GM12891 (cell line): ENCODE data around the gene PPP4C.
"Not testable (repeated sequence)": the region's sequence is repeated elsewhere in the genome, so short reads cannot be mapped to it uniquely, and the experiment has no call there.

ENCODE experiments used
- DNase-seq: peaks from one replicate; pipeline ENCODE4 v3.0.0; 2011; ENCODE audit warnings: low spot score; ENCODE audit not compliant: insufficient read length
- FAIRE-seq: peaks from 2 replicates; lab custom pipeline; 2011; peaks lifted over from hg19 to GRCh38; lab: Jason Lieb, UNC
- PAX5 ChIP-seq: IDR thresholded peaks from 2 replicates; pipeline ENCODE4 v1.6.1; 2011; ENCODE audit warnings: low read length, moderate library complexity, mild to moderate bottlenecking; ENCODE audit not compliant: insufficient read depth, severe bottlenecking
- POLR2A ChIP-seq: IDR thresholded peaks from 2 replicates; pipeline ENCODE4 v1.6.1; 2011; ENCODE audit warnings: low read depth, low read length, control low read depth
- POLR2AphosphoS5 ChIP-seq: IDR thresholded peaks from 2 replicates; pipeline ENCODE4 v1.6.1; 2011; ENCODE audit warnings: low read depth, low read length, control low read depth
- POU2F2 ChIP-seq: IDR thresholded peaks from 2 replicates; pipeline ENCODE4 v1.6.1; 2011; ENCODE audit warnings: low read depth, mild to moderate bottlenecking, control low read depth, low read length, moderate library complexity
- SPI1 ChIP-seq: IDR thresholded peaks from 2 replicates; pipeline ENCODE4 v1.6.1; 2011; ENCODE audit warnings: low read depth, low read length, control low read depth
- TAF1 ChIP-seq: IDR thresholded peaks from 2 replicates; pipeline ENCODE4 v1.6.1; 2011; ENCODE audit warnings: low read depth, low read length, control low read depth

Gene PPP4C

GRCh38 chr16:30113031-30113710 is 37.4 kb downstream of the PPP4C start, which contains the start of gene GDPD3:
Gene GDPD3 (minus strand): TSS chr16:30113537. CDS start chr16:30113478, 59 bp downstream.
- no peak for DNase-seq
- TF ChIP-seq TAF1 (no peak), POLR2AphosphoS5 (no peak), POLR2A (no peak), POU2F2 (no peak), SPI1 (no peak), PAX5 (no peak)
- no peak for FAIRE-seq

GRCh38 chr16:30113711-30114333 is 38.0 kb downstream of the PPP4C start:
- TF ChIP-seq POLR2AphosphoS5 (no peak), TAF1 (no peak), PAX5 (no peak), POLR2A (no peak), SPI1 (no peak), POU2F2 (no peak)
- DNase-seq (no peak), FAIRE-seq (no peak)

- no peak for FAIRE-seq
- TF ChIP-seq POLR2A, result no peak
- no peak for TF ChIP-seq PAX5
- TF ChIP-seq POU2F2, result no peak
- no peak for TF ChIP-seq POLR2AphosphoS5
- TF ChIP-seq TAF1, result no peak
- no peak for TF ChIP-seq SPI1
Observed at GRCh38 chr16:30114411-30114810, 38.6 kb downstream of the PPP4C start.

GRCh38 chr16:30114833-30115232 is 39.0 kb downstream of the PPP4C start:
- FAIRE-seq, DNase-seq: not testable (repeated sequence)

More at GRCh38 chr16:30114411-30114810, 38.6 kb downstream of the PPP4C start:
- DNase-seq, result no peak

- FAIRE-seq (no peak), DNase-seq (no peak)
- TF ChIP-seq POLR2AphosphoS5 (no peak), POLR2A (no peak), POU2F2 (no peak), PAX5 (no peak), SPI1 (no peak), TAF1 (no peak)
Observed at GRCh38 chr16:30115238-30115637, 39.4 kb downstream of the PPP4C start.

- FAIRE-seq (no peak), DNase-seq (no peak)
- TF ChIP-seq SPI1, result no peak
- no peak for TF ChIP-seq PAX5
- TF ChIP-seq POU2F2, result no peak
- no peak for TF ChIP-seq POLR2A
- TF ChIP-seq TAF1, result no peak
- no peak for TF ChIP-seq POLR2AphosphoS5
Observed at GRCh38 chr16:30116291-30117207, 40.8 kb downstream of the PPP4C start.

GRCh38 chr16:30117768-30118167 is 42.0 kb downstream of the PPP4C start:
- no peak for FAIRE-seq
- TF ChIP-seq POU2F2, result no peak
- TF ChIP-seq POLR2AphosphoS5, result no peak
- TF ChIP-seq POLR2A, result no peak
- no peak for TF ChIP-seq PAX5
- TF ChIP-seq TAF1, result no peak
- no peak for TF ChIP-seq SPI1
- no peak for DNase-seq

GRCh38 chr16:30119428-30119827 is 43.6 kb downstream of the PPP4C start:
- FAIRE-seq (no peak), DNase-seq (no peak)
- TF ChIP-seq TAF1 (no peak), POLR2AphosphoS5 (no peak), POU2F2 (no peak), POLR2A (no peak), SPI1 (no peak), PAX5 (no peak)

- no peak for DNase-seq
- TF ChIP-seq TAF1 (no peak), SPI1 (peak; percentile 43; the same call in 1 of the 2 replicates), POU2F2 (no peak)
- peak; percentile 48 for FAIRE-seq
Observed at GRCh38 chr16:30120340-30121105, 44.7 kb downstream of the PPP4C start.
